ENCODE data around the gene DNAH6.

The DNAH6 gene

GRCh38 chr2:84519332-84519957 lies 3.1 kb downstream of the DNAH6 start:
- H3K27ac ChIP-seq: no peak overlapping the region
- TF ChIP-seq CTCF (conservative IDR thresholded peaks at IDR 0.05): no peak

GRCh38 chr2:84526562-84526961 lies 10.3 kb downstream of the DNAH6 start:
- H3K27ac ChIP-seq: no peak overlapping the region
- TF ChIP-seq CTCF (conservative IDR thresholded peaks at IDR 0.05): peak; percentile 22; the same call in 1 of the 2 replicates

- no peak for TF ChIP-seq CTCF (conservative IDR thresholded peaks at IDR 0.05)
- peak overlapping the region; percentile 6; the same call in 1 of the 2 replicates for H3K27ac ChIP-seq
Measured at GRCh38 chr2:84527137-84528129, 11.1 kb downstream of the DNAH6 start.

GRCh38 chr2:84532291-84532690 lies 16.0 kb downstream of the DNAH6 start:
- H3K27ac ChIP-seq: no peak overlapping the region
- TF ChIP-seq CTCF (conservative IDR thresholded peaks at IDR 0.05): no peak

GRCh38 chr2:84534225-84534624 lies 17.9 kb downstream of the DNAH6 start:
- H3K27ac ChIP-seq: no peak overlapping the region
- TF ChIP-seq CTCF (conservative IDR thresholded peaks at IDR 0.05): no peak

GRCh38 chr2:84537251-84537650 lies 21.0 kb downstream of the DNAH6 start:
- H3K27ac ChIP-seq: no peak overlapping the region
- TF ChIP-seq CTCF (conservative IDR thresholded peaks at IDR 0.05): no peak

- no peak for TF ChIP-seq CTCF (conservative IDR thresholded peaks at IDR 0.05)
- H3K27ac ChIP-seq: no peak overlapping the region
Measured at GRCh38 chr2:84539729-84540128, 23.4 kb downstream of the DNAH6 start.
